WI38 (cell line): ENCODE results near the gene HOXD11.

Experiments used
- H3K4me3 ChIP-seq: 2 replicates; pipeline ENCODE4 v1.5.1; 2011; ENCODE audit warnings: low read depth, mild to moderate bottlenecking, control low read depth, low read length
- TF ChIP-seq, protein P1 (sequence below): IDR thresholded peaks from 2 replicates; pipeline ENCODE4 v1.5.1; 2012; ENCODE audit warnings: low read depth, mild to moderate bottlenecking, control low read depth, low read length

Gene HOXD11

DNA sequence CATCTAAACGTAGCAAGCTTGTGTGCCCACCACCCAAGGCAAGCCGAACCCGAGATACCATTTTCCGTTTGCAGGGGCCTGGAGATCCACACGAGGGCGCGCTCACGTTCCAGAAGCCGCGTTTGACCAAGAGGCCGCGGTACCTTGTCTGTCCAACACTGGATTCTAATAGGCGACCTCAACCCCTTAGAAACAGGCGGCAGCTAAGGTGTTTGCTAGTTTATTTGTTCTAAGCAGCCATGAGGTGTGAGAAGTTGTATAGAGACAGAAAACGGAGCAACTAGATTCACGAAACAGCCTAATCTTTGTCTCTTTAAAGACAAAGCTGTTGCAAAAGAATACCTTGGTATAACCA, 4.2 kb downstream of the HOXD11 start:
- no peak overlapping the region for H3K4me3 ChIP-seq
- TF ChIP-seq, protein P1, sequence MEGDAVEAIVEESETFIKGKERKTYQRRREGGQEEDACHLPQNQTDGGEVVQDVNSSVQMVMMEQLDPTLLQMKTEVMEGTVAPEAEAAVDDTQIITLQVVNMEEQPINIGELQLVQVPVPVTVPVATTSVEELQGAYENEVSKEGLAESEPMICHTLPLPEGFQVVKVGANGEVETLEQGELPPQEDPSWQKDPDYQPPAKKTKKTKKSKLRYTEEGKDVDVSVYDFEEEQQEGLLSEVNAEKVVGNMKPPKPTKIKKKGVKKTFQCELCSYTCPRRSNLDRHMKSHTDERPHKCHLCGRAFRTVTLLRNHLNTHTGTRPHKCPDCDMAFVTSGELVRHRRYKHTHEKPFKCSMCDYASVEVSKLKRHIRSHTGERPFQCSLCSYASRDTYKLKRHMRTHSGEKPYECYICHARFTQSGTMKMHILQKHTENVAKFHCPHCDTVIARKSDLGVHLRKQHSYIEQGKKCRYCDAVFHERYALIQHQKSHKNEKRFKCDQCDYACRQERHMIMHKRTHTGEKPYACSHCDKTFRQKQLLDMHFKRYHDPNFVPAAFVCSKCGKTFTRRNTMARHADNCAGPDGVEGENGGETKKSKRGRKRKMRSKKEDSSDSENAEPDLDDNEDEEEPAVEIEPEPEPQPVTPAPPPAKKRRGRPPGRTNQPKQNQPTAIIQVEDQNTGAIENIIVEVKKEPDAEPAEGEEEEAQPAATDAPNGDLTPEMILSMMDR: peak; percentile 73

- H3K4me3 ChIP-seq: no peak overlapping the region
- TF ChIP-seq, protein P1: no peak
These were observed 4.8 kb downstream of the HOXD11 start for GRCh38 chr2:176111846-176112374.

DNA sequence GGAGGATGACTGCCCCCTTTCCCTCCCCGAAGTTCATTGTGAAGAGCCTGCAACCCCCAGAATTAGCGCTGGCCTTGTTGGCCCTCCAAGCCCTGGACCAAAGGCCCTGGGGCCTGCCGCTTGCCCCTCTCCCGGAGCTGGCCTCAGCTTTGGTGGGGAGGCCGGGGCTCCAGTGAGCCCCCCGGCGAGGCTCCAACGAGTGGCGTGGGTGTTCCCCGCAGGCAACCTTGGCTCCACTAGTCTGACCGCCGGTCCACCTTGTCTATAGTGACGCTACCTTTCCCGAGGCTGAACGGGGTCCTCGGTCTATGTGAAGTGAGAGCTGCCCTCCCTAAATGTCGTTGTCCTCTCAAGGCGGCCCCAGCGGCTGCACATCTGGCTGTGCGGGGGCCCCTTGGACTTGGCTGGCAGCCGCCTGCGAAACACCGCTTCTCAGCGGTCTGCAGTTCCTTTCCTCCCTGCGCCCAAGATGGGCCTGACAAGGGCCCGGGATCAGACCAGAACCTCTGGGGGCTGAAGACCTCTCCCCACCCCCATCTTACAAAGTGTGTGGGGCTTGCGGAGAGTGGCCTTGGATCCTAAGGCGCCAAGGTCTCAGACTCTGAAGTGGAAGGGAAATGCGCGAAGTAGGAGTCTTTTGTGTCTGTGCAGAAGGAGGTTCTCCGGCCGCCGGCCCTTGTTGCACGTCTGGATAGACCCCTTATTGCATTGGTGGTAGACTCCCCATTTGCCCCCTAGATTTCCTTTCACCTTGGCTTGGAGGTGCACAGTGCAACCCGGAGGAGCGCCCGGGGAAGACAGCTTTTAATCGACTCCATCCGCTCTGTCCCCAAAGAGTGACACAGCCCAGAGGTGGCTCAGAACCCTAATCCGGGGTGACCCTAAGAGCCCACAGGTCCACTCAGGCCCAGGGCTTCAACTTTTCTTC, 5.6 kb downstream of the HOXD11 start:
- TF ChIP-seq, protein P1: no peak

DNA sequence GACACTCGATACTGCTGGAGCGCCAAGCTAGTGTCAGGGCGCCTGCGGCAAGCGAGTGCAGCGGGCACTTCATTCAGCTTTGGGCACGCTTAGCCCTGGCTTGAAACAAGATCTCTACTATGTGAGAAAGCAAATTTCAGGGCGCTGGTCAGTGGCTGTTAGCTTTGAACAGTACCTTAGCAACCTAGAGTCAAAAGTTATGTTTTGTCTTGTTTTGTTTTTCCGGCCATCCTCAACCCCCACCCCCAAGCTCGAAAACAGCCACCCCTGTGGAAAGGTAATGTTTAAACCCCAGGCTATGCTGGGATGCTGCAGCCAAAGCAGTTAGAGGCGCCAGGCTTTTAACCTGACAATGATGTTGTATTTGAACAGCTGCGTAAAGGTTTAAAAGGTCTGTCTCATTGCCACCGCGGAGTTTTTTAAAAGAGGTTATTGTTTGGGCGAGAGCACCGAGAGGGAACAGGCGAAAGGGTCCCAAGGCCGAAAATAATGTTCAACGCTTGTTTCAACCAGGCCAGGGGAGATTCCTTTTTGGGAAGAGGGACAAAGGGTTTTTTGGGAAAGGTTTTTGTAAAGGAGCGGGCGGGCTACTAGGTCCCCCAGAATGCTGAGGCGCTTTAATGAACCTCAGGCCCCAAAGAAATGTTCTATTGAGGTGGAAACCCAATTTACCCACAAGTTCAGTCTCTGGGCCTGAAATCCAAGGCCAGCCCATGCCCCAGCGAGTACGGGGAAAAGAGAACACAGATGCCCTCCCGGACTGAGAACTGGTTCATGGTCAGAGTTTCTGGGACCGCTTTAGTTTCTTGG, 7.2 kb downstream of the HOXD11 start:
- no peak overlapping the region for H3K4me3 ChIP-seq
- TF ChIP-seq, protein P1: no peak

More for the DNA sequence above, 5.6 kb downstream of the HOXD11 start:
- H3K4me3 ChIP-seq: no peak overlapping the region

DNA sequence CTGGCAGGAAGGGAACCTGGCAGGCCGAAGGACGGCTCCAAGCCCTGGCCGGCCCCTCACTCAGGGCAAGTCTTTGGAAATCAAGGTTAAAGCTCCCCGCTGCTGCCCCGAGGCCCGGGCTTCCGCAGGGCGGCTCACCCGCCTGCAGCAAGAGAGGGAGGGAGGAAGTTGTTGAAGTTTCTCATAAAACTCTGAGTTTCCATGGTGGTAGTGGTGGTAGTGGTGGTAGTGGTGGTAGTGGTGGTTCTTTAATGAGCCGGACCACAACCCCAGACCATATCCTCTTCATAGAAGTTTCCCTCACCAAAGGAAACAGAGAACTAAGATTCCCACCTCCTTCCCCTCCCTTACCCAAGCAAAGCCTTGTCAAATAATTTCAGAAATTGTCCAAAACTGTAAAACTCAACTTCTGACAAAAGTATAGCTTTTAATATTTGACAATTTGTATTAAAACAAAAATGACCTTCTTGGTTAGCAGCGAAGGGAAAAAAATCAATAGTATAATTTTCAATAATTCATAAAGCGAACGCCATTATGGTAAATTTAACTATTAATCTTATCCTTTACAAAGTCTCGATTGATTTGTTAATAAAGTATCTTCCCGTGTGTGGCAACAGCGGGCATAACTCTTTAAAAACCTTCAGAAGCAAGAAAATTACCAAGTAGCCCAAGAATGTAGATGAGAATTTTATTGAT, 8.0 kb downstream of the HOXD11 start:
- TF ChIP-seq, protein P1: no peak

DNA sequence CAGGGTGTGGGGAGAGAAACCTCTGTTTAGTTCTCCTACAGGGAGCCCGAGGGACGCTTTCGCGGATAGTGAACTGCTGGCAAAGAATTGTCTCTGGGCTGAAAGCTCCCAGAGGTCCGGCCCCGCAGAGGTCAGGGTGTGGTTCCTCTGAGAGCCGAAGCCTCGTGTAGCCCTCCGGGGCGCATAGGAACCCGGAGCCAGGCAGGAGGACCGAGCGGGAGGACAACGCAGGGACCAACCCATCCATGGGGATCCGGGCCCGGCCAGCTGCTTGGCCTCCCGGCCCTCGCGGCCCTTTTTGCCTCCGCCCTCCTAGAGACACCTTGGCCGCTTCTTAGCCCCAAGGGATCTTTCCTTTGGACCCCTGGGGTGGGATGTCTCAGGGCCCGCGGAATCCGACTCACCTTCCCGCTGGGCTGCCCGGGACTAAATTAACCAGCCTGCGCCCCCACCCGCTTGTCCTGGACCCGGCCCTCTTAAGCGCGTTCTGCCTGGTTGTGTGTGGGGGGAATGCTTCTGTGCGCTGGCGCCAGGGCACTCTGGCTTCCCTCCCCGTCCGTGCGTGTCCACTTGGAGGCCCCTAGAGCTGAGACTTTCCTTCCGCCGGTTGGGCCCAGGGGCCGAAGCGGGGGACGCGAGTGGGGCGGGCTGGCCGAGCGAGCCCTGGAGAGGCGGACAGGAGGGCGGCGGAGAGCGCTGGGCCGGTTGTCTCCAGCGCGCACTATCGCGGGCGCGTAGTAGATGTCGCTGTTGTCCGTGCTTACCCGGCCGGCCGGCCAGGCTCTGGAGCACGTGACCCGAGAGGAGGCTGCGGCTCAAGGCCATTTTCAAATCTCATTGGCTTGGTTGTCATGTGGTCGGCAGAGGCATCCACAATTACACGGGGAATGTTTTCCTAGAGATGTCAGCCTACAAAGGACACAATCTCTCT, 9.1 kb downstream of the HOXD11 start, which contains the start of gene HOXD10:
Gene HOXD10, plus strand, starts transcription at position 896 of the 931 bp plus-strand sequence. CDS start 56 bp downstream, outside the sequence.
- H3K4me3 ChIP-seq: no peak within 1 kb of the TSS
- TF ChIP-seq, protein P1: no peak

More for the DNA sequence above, 8.0 kb downstream of the HOXD11 start:
- H3K4me3 ChIP-seq: no peak overlapping the region
